ENCODE data around the gene GLIS2. TPM values are rescaled to one million over a fixed set of nuclear protein-coding genes. Genes with fewer than 3 reads are reported as not detected.

GLIS2 gene
- total and polyA plus RNA-seq, 2 of the 4 experiments (the other 2 are of a cell fraction), result 0.36 to 8.4 TPM

DNA sequence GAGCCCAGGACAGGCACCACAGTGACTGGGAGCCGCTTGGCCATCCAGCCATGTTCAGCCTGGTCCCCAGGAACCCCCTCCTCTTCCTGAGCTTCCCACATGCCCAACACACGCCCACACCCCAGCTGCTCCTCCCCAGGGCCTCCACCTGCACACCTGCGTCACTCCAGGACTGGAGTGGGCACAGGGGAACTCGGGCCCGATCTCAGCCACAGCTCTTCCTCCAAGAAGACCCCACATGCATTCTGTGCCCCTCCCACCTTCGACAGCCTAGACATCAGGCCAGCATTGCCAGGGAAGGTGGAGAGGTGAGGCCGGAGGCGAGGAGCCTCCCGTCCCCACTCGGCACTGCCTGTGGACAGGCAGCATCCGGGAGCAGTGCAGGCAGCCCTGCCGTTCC, 49.7 kb downstream of the GLIS2 start:
- dilution Hi-C loops (cut with HindIII; ENCODE audit: low sequenced_read_pairs, unreplicated experiment), result no loop called here
- Histone ChIP-seq H2AK9ac (replicated peaks; ENCODE audit: low read depth, low read length, poor library complexity) (no peak overlapping the region), H3K9me3 (ENCODE audit: control insufficient read depth, insufficient read depth, low read length) (no peaks in the 10 kb centered on the region), H2AFZ (replicated peaks; ENCODE audit: low read length, poor library complexity) (no peak overlapping the region), H2BK5ac (ENCODE audit: low read depth, low read length, poor library complexity, severe bottlenecking) (no peak overlapping the region), H3K79me1 (ENCODE audit: low read depth in 1 of 2, low read length in 2 of 2) (peaks cover 0 to 30% of the 10 kb centered on the region in 2 experiments; a peak in 2 of 4 replicates), H4K20me1 (ENCODE audit: insufficient read depth, low read length) (peaks cover 5% of the 10 kb centered on the region; the same call in 1 of the 2 replicates), H3K27me3 (ENCODE audit: control insufficient read depth, insufficient read depth, low read length) (no peaks in the 10 kb centered on the region), H3K4me2 (ENCODE audit: low read depth, low read length) (no peak overlapping the region), H4K8ac (ENCODE audit: low read depth in 2 of 2, low read length in 2 of 2) (no peak overlapping the region), H4K91ac (ENCODE audit: insufficient read depth, low read depth, low read length) (no peak overlapping the region), H3K4ac (ENCODE audit: low read depth, low read length) (no peak overlapping the region), H4K5ac (ENCODE audit: low read depth, low read length) (no peak overlapping the region), H3K4me3 (ENCODE audit: insufficient read depth, low read depth, low read length) (no peak overlapping the region), H2BK20ac (ENCODE audit: low read depth, low read length) (no peak overlapping the region), H3K23ac (ENCODE audit: low read depth, low read length) (no peak overlapping the region), H3K36me3 (ENCODE audit: control insufficient read depth, insufficient read depth, low read length) (peaks cover 4% of the 10 kb centered on the region; the same call in 1 of the 2 replicates), H3K9me1 (ENCODE audit: insufficient read depth, low read length) (peaks cover 19% of the 10 kb centered on the region), H2AK5ac (ENCODE audit: low read depth, low read length) (no peak overlapping the region; the same call in 1 of the 2 replicates), H3K56ac (ENCODE audit: extremely low read depth, insufficient read depth, low read length) (no peak overlapping the region), H2BK120ac (ENCODE audit: low read depth, low read length) (no peak overlapping the region), H3K4me1 (ENCODE audit: control insufficient read depth, insufficient read depth, low read length) (peaks cover 19% of the 10 kb centered on the region), H3K27ac (ENCODE audit: insufficient read depth, low read length) (no peak overlapping the region), H3K9ac (ENCODE audit: low read depth, low read length) (no peak overlapping the region), H2BK15ac (ENCODE audit: low read depth, low read length) (no peak overlapping the region), H3K18ac (ENCODE audit: low read depth, low read length) (no peak overlapping the region), H3K14ac (replicated peaks; ENCODE audit: low read depth, low read length) (no peak overlapping the region)
- ATAC-seq (ENCODE audit: low read depth) (no peak), DNase-seq (no peak)
- in situ Hi-C loops (cut with MboI; ENCODE audit: low sequenced_read_pairs), result no loop called here
- BruUV-seq (replicated peaks), result no TSS peak
- TF ChIP-seq, protein P1, sequence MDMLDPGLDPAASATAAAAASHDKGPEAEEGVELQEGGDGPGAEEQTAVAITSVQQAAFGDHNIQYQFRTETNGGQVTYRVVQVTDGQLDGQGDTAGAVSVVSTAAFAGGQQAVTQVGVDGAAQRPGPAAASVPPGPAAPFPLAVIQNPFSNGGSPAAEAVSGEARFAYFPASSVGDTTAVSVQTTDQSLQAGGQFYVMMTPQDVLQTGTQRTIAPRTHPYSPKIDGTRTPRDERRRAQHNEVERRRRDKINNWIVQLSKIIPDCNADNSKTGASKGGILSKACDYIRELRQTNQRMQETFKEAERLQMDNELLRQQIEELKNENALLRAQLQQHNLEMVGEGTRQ (IDR thresholded peaks at IDR 0.05; ENCODE audit: low read depth, low read length), result no peak
- no peak for TF ChIP-seq CEBPB (IDR thresholded peaks at IDR 0.05; ENCODE audit: low read depth, low read length)
- no peak for TF ChIP-seq BHLHE40 (IDR thresholded peaks at IDR 0.05; ENCODE audit: low read depth, low read length)
- TF ChIP-seq SMC3 (IDR thresholded peaks at IDR 0.05; ENCODE audit: low read depth, low read length), result no peak
- no peak for TF ChIP-seq MAFK (IDR thresholded peaks at IDR 0.05; ENCODE audit: low read depth, low read length)
- no peak for TF ChIP-seq NFE2L2 (IDR thresholded peaks at IDR 0.05; ENCODE audit: low read depth, low read length)
- TF ChIP-seq MAZ (IDR thresholded peaks at IDR 0.05; ENCODE audit: borderline replicate concordance, low read depth, low read length), result no peak
- ChIA-PET POLR2A (ENCODE audit: unreplicated experiment) (no interaction called here), CTCF (interaction anchor here (0.5 kb wide), 1 partner anchor 36 kb away, joined by 4 read pairs; no protein-coding TSS in a partner anchor)
- intact Hi-C loops (cut with micrococcal nuclease), result no loop called here
- 98% methylated on average over 7 of the region's 12 CpGs; no CpG with 5 or more reads in 1 of the 2 experiments for WGBS, 2 experiments (ENCODE audit: extremely low coverage in 2 of 2, insufficient read length in 1 of 2)

All from IMR-90 (cell line).